Measurements from ENCODE around the gene GNG4. TPM values are rescaled to one million over a fixed set of nuclear protein-coding genes. Genes with fewer than 3 reads are reported as not detected.

Gene GNG4
- total RNA-seq, 3 donors from 2014 or later: 2.9 to 7.7 (median 4.6) TPM

DNA sequence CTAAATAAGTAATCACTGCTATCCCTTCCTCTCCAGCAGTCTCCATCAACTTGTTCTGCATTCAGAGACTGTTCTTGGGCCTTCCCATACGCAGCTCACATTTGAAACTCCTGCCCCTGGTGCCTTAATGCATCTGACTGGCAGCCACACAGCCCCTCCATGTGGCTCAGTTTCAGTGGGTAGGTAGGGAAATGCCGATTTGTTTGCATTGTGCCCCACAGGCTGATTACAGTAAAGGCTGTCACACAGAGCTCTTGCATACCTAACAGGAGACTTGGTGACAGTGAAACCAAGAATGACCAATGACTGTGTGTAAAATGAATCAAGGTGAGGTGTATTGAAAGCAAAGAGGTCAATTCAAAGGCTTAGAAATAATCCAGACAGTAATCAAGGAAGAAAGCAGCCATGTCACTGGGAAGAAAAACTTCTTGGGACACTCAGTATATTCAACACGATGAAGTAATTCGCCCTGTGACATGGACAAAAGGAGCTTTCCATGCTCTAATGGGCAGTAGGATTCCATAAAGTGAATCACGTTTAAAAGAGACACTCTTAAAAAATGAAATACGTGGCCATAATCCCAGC is 132.6 kb downstream of the GNG4 start:
- Histone ChIP-seq H3K9me3 (no peaks in the 10 kb centered on the region), H3K4me3 (no peak overlapping the region), H3K36me3 (ENCODE audit: low read depth) (no peaks in the 10 kb centered on the region), H3K4me1 (ENCODE audit: low read depth) (peaks cover 4% of the 10 kb centered on the region)
- ATAC-seq: no peak
- TF ChIP-seq, protein P1, sequence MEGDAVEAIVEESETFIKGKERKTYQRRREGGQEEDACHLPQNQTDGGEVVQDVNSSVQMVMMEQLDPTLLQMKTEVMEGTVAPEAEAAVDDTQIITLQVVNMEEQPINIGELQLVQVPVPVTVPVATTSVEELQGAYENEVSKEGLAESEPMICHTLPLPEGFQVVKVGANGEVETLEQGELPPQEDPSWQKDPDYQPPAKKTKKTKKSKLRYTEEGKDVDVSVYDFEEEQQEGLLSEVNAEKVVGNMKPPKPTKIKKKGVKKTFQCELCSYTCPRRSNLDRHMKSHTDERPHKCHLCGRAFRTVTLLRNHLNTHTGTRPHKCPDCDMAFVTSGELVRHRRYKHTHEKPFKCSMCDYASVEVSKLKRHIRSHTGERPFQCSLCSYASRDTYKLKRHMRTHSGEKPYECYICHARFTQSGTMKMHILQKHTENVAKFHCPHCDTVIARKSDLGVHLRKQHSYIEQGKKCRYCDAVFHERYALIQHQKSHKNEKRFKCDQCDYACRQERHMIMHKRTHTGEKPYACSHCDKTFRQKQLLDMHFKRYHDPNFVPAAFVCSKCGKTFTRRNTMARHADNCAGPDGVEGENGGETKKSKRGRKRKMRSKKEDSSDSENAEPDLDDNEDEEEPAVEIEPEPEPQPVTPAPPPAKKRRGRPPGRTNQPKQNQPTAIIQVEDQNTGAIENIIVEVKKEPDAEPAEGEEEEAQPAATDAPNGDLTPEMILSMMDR (IDR thresholded peaks at IDR 0.05): no peak
- intact Hi-C loops (cut with DNase I, micrococcal nuclease): loop anchor here in 1 of 2 donors (10.0 kb wide), 1 partner anchor 268 kb away; no protein-coding TSS in a partner anchor
- no peak for DNase-seq

DNA sequence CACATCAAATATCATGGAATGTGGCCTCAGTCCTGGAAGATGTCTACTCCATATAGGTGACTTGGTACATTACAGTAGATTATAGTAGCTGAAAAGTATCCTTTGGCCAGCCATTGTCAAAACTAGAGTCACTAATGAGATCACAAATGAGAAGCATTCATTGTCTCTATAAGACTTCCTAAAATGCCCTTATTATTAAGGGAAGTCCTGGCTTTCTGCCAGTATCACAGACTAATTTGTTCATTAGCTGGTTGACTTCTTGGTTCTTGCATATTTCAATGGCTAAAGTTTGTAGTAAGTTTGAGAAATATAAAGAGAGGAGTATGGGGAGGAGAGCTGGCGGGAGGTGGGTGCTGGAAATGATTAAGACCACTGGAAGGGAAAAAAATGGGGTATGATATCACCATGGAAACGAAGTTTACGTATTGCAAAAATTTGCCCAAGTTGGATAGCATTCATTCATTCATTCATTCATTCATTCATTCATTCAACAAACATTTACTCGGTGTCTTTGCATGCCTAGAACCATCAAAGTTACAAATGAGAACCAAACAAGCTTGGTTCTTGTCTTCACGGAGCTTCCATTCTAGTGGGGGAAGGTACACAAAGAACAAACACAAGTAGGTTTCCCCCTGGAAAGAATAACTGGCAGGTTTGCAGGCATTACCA is 133.6 kb downstream of the GNG4 start:
- TF ChIP-seq, protein P1 (IDR thresholded peaks at IDR 0.05): no peak
- peaks cover 4% of the 10 kb centered on the region for H3K4me1 ChIP-seq (ENCODE audit: low read depth)
- ATAC-seq: no peak
- intact Hi-C loops (cut with DNase I, micrococcal nuclease): loop anchor here in 1 of 2 donors (10.0 kb wide), 1 partner anchor 269 kb away; no protein-coding TSS in a partner anchor
- H3K36me3 ChIP-seq (ENCODE audit: low read depth): no peaks in the 10 kb centered on the region
- H3K4me3 ChIP-seq: no peak overlapping the region
- H3K9me3 ChIP-seq: no peaks in the 10 kb centered on the region
- DNase-seq: no peak

DNA sequence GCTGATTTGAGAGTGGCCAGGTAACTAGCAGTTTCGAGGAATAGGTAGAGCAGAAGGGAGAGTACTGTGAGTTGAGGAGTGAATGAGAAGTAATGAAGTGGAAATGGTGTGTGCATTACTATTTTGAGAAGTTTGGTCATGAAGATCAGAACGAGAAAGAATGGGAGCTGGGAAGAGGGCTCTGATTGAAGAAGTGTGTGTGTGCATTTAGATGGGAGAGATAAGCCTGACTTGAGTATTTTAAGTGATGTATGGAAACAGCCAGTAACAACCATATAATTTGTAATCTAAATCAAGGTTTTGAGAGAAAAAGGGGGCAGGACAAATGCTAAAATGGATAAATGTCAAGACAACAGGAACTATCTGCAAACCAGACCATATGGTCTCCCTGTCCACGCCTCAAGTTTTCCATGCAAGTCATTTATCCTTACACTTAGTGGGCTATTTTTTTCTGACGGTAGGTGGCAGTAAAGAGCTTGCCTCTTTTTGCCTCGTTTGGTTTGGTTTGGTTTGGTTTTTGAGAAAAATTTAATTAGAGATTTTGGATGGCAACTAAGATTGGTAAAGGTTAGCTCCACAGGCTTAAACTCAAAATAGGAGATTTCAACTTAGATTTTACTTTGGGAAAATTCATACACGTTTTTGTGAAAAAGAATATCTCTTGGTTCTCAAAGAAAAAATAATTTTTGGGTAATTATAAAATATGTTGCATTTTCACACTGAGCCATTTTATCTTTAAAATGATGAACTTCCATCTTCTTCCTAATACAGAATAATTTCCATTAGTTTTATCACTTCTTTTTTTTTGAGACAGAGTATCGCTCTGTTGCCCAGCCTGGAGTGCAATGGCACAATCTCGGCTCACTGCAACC is 135.9 kb downstream of the GNG4 start:
- TF ChIP-seq, protein P1 (IDR thresholded peaks at IDR 0.05): peak; percentile 78
- Histone ChIP-seq H3K36me3 (ENCODE audit: low read depth) (no peaks in the 10 kb centered on the region), H3K4me3 (no peak overlapping the region), H3K4me1 (ENCODE audit: low read depth) (peaks cover 4% of the 10 kb centered on the region), H3K9me3 (no peaks in the 10 kb centered on the region)
- intact Hi-C loops (cut with DNase I, micrococcal nuclease): loop anchor here in 1 of 2 donors (10.0 kb wide), 1 partner anchor 271 kb away; no protein-coding TSS in a partner anchor
- peak in 1 of 3 donors; percentile 85 for DNase-seq
- ATAC-seq: peak; percentile 71

DNA sequence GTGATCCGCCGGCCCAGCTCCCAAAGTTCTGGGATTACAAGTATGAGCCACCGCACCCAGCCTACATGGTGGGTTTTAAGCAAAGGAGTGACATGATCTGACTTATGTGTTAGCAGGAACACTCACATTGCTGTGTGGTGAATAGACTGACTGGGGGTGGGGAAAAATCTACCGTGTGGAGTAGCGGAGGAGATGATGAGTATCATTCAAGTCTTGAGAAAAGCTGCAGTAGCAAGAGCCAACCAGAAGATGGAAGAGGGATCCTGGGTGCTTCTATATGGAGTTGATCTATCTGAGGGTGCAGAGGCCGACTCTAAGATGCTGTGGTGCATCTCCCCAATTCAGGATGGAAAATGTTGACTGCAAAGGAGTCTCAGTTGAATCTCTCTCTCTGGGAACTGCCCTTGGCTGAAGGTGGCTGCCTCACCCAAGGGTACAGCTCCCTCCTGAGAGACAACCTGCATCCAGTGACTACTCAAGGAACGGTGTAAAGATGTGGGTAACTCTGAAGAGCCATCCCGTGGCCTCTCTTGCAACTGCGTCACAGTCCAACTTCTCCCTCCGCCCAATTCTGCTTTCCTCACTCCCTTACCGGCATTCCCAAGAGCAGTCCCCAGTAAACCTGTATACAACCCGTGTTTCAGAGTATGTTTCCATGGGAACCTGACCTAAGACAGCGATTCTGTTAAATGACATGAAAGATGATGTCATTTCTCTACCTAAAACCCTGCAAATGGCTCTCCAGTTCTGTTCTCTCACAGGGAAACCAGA is 137.9 kb downstream of the GNG4 start:
- H3K4me1 ChIP-seq (ENCODE audit: low read depth): peaks cover 4% of the 10 kb centered on the region
- DNase-seq: no peak
- H3K4me3 ChIP-seq: no peak overlapping the region
- intact Hi-C loops (cut with DNase I, micrococcal nuclease): loop anchor here in 1 of 2 donors (10.0 kb wide), 1 partner anchor 273 kb away; no protein-coding TSS in a partner anchor
- TF ChIP-seq, protein P1 (IDR thresholded peaks at IDR 0.05): no peak
- H3K9me3 ChIP-seq: no peaks in the 10 kb centered on the region
- no peaks in the 10 kb centered on the region for H3K36me3 ChIP-seq (ENCODE audit: low read depth)
- no peak for ATAC-seq

DNA sequence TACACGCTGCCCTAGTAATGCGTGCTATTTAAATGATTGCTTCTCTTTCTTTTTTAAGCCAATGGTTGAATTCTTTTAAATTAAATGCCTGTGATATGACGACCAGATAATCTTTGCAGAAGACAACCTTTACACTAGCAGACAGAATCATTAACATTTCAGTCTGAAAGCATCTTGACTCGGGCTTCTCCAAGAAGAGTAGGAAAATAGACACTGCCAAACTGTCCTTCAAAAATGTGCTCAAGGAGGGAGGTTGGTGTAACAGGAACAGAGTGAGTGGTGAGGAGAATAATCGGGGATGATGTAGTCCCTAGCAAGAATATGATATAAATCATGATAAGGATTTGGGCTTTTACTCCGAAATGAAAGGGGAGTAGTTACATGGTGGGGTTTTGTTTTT is 138.8 kb downstream of the GNG4 start:
- ATAC-seq: no peak
- Histone ChIP-seq H3K4me3 (no peak overlapping the region), H3K9me3 (no peaks in the 10 kb centered on the region), H3K36me3 (ENCODE audit: low read depth) (no peaks in the 10 kb centered on the region), H3K4me1 (ENCODE audit: low read depth) (peaks cover 11% of the 10 kb centered on the region)
- intact Hi-C loops (cut with DNase I, micrococcal nuclease): loop anchor here in 1 of 2 donors (10.0 kb wide), 1 partner anchor 274 kb away; no protein-coding TSS in a partner anchor
- no peak for DNase-seq
- TF ChIP-seq, protein P1 (IDR thresholded peaks at IDR 0.05): no peak
